GM23338 (cell line): ENCODE measurements around the gene ASPHD1.

Experiments
- CTCF ChIP-seq, 2 experiments: fragments of 200-600 bp in 1 of 2; sonication (generic) in 1 of 2; conservative IDR thresholded peaks; 2 replicates each; pipeline versions ENCODE4 v1.5.1 to v1.6.1; 2016 to 2017; ENCODE audit warnings: antibody characterized with exemption in 2 of 2, low read depth in 2 of 2, mild to moderate bottlenecking in 2 of 2, moderate library complexity in 1 of 2
- JUNB ChIP-seq: IDR thresholded peaks from one replicate; pipeline ENCODE4 v1.6.1; 2016; ENCODE audit warnings: antibody characterized with exemption; ENCODE audit not compliant: unreplicated experiment
- POLR2AphosphoS5 ChIP-seq: IDR thresholded peaks from 2 replicates; pipeline ENCODE4 v1.6.1; 2016; ENCODE audit warnings: antibody characterized with exemption, low read depth

DNA sequence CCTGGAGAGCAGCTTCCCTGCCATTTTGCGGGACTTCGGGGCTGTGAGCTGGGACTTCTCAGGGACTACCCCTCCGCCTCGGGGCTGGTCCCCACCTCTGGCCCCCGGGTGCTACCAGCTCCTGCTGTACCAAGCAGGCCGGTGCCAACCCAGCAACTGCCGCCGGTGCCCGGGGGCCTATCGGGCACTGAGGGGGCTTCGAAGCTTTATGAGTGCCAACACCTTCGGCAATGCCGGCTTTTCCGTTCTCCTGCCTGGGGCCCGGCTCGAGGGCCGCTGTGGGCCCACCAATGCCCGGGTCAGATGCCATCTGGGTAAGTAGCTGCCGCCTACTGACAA lies 1.3 kb downstream of the ASPHD1 start:
- TF ChIP-seq CTCF (conservative IDR thresholded peaks at IDR 0.05; ENCODE audit: low read depth in 2 of 2) (no peak), POLR2AphosphoS5 (no peak), JUNB (no peak)
